DOHH2 (cell line): ENCODE measurements around the gene IKZF2.

ENCODE experiments used
- H3F3A ChIP-seq: fragments of 200-600 bp; sonication (generic), shearing (Covaris generic); 2 replicates; pipeline ENCODE4 v1.6.0; 2016; ENCODE audit warnings: antibody characterized with exemption, mild to moderate bottlenecking; ENCODE audit not compliant: control insufficient read depth, insufficient read depth
- H3K27ac ChIP-seq: fragments of 200-600 bp; sonication (generic); 2 replicates; pipeline ENCODE4 v1.5.1; 2014; ENCODE audit warnings: low read depth, mild to moderate bottlenecking, low read length, moderate library complexity
- H3K27me3 ChIP-seq: fragments of 200-600 bp; sonication (generic); 2 replicates; pipeline ENCODE4 v1.6.1; 2014; ENCODE audit warnings: mild to moderate bottlenecking, low read length, mixed read lengths; ENCODE audit not compliant: control insufficient read depth
- H3K36me3 ChIP-seq: fragments of 200-600 bp; sonication (generic); 2 replicates; pipeline ENCODE4 v1.6.1; 2014; ENCODE audit warnings: mild to moderate bottlenecking, low read length, moderate library complexity, mixed read lengths; ENCODE audit not compliant: control insufficient read depth
- H3K4me1 ChIP-seq: fragments of 200-600 bp; sonication (generic); 2 replicates; pipeline ENCODE4 v1.6.1; 2014; ENCODE audit warnings: mild to moderate bottlenecking, low read length, mixed read lengths; ENCODE audit not compliant: control insufficient read depth
- H3K4me2 ChIP-seq: fragments of 200-600 bp; sonication (generic); 2 replicates; pipeline ENCODE4 v1.6.0; 2014; ENCODE audit warnings: mild to moderate bottlenecking, low read length, moderate library complexity
- H3K4me3 ChIP-seq: fragments of 200-600 bp; sonication (generic); 2 replicates; pipeline ENCODE4 v1.5.1; 2014; ENCODE audit warnings: mild to moderate bottlenecking, low read length, mixed read lengths
- H3K79me2 ChIP-seq: fragments of 200-600 bp; sonication (generic); 2 replicates; pipeline ENCODE4 v1.6.1; 2014; ENCODE audit warnings: mild to moderate bottlenecking, low read length, mixed read lengths; ENCODE audit not compliant: control insufficient read depth
- H3K9me2 ChIP-seq: fragments of 200-600 bp; sonication (generic); replicated peaks from 2 replicates; pipeline ENCODE4 v1.6.1; 2014; ENCODE audit warnings: mild to moderate bottlenecking, low read length, mixed read lengths; ENCODE audit not compliant: control insufficient read depth
- H3K9me3 ChIP-seq: fragments of 200-600 bp; sonication (generic); 2 replicates; pipeline ENCODE4 v1.6.1; 2014; ENCODE audit warnings: antibody characterized with exemption, low read length, mixed read lengths; ENCODE audit not compliant: control insufficient read depth, insufficient read depth
- H4K20me1 ChIP-seq: fragments of 200-600 bp; sonication (generic); 2 replicates; pipeline ENCODE4 v1.6.0; 2014; ENCODE audit warnings: low read depth, mild to moderate bottlenecking, antibody characterized with exemption, low read length, moderate library complexity; ENCODE audit not compliant: control insufficient read depth, insufficient read depth
- CTCF ChIP-seq: fragments of 200-600 bp; sonication (generic); IDR thresholded peaks from one replicate; pipeline ENCODE4 v1.5.1; 2014; ENCODE audit warnings: antibody characterized with exemption, mild to moderate bottlenecking, low read depth, low read length; ENCODE audit not compliant: poor library complexity, severe bottlenecking
- EZH2phosphoT487 ChIP-seq: fragments of 200-600 bp; sonication (generic); IDR thresholded peaks from 2 replicates; pipeline ENCODE4 v1.6.1; 2017; ENCODE audit warnings: borderline replicate concordance, mild to moderate bottlenecking, antibody characterized with exemption, low read length, moderate library complexity, mixed read lengths

Gene IKZF2

GRCh38 chr2:213057977-213058376, 93.4 kb downstream of the IKZF2 start:
- Histone ChIP-seq H3K4me3 (no peak overlapping the region), H3K9me3 (no peaks in the 10 kb centered on the region), H3K4me2 (no peak overlapping the region), H4K20me1 (no peaks in the 10 kb centered on the region), H3K27ac (no peak overlapping the region), H3K27me3 (no peaks in the 10 kb centered on the region), H3K4me1 (peaks cover 15% of the 10 kb centered on the region), H3F3A (0 out of 2 replicates have a peak, but pooled peaks cover 5% of the 10 kb centered on the region), H3K9me2 (no peaks in the 10 kb centered on the region), H3K36me3 (peaks cover 12% of the 10 kb centered on the region), H3K79me2 (no peaks in the 10 kb centered on the region)
- TF ChIP-seq CTCF (no peak), EZH2phosphoT487 (no peak)

GRCh38 chr2:213046431-213046830, 105.0 kb downstream of the IKZF2 start:
- no peaks in the 10 kb centered on the region for H4K20me1 ChIP-seq
- no peaks in the 10 kb centered on the region for H3K79me2 ChIP-seq
- H3K4me2 ChIP-seq: no peak overlapping the region
- no peaks in the 10 kb centered on the region for H3F3A ChIP-seq
- TF ChIP-seq CTCF (no peak), EZH2phosphoT487 (no peak)
- H3K36me3 ChIP-seq: peaks cover 32% of the 10 kb centered on the region
- no peaks in the 10 kb centered on the region for H3K27me3 ChIP-seq
- no peak overlapping the region for H3K4me3 ChIP-seq
- H3K9me3 ChIP-seq: peaks cover 3% of the 10 kb centered on the region; the same call in 1 of the 2 replicates
- H3K4me1 ChIP-seq: peaks cover 4% of the 10 kb centered on the region; the same call in 1 of the 2 replicates
- no peak overlapping the region for H3K27ac ChIP-seq
- no peaks in the 10 kb centered on the region for H3K9me2 ChIP-seq

- Histone ChIP-seq H3K27ac (no peak overlapping the region), H3K79me2 (no peaks in the 10 kb centered on the region), H3K9me3 (peaks cover 3% of the 10 kb centered on the region; the same call in 1 of the 2 replicates), H3K27me3 (no peaks in the 10 kb centered on the region), H3F3A (peaks cover 5% of the 10 kb centered on the region), H4K20me1 (no peaks in the 10 kb centered on the region), H3K4me1 (peaks cover 21% of the 10 kb centered on the region), H3K4me3 (no peak overlapping the region), H3K9me2 (no peaks in the 10 kb centered on the region), H3K4me2 (no peak overlapping the region), H3K36me3 (peaks cover 26% of the 10 kb centered on the region; the same call in 1 of the 2 replicates)
- no peak for TF ChIP-seq EZH2phosphoT487
Measured at GRCh38 chr2:213043566-213043965, 107.8 kb downstream of the IKZF2 start.

- Histone ChIP-seq H3K79me2 (no peaks in the 10 kb centered on the region), H3K27ac (no peak overlapping the region), H3K27me3 (no peaks in the 10 kb centered on the region), H3K9me2 (no peaks in the 10 kb centered on the region), H3F3A (peaks cover 15% of the 10 kb centered on the region), H3K4me1 (peaks cover 31% of the 10 kb centered on the region), H4K20me1 (no peaks in the 10 kb centered on the region), H3K4me3 (no peak overlapping the region), H3K4me2 (no peak overlapping the region), H3K9me3 (peaks cover 3% of the 10 kb centered on the region; the same call in 1 of the 2 replicates), H3K36me3 (peaks cover 26% of the 10 kb centered on the region)
- TF ChIP-seq CTCF (no peak), EZH2phosphoT487 (no peak)
Measured at GRCh38 chr2:213042262-213042661, 109.2 kb downstream of the IKZF2 start.
